Endothelial cell of umbilical vein (primary cell): ENCODE data around the gene CDH2. TPM values are rescaled to one million over a fixed set of nuclear protein-coding genes. Genes with fewer than 3 reads are reported as not detected.

ENCODE experiments used
- BruUV-seq: library from RNA; stranded (reverse); fragments of 400-500 nt; replicated peaks from 2 replicates; lab custom pipeline; 2021; lab: Mats Ljungman, UMichigan
- CTCF ChIA-PET: fragments of 300-600, 350-600 bp; sonication (Branson Sonifier 250); formaldehyde crosslinking; loops from one replicate; lab custom pipeline; 2021; ENCODE audit warnings: antibody characterized with exemption, inconsistent platforms; lab: Charles Lee
- POLR2A ChIA-PET: fragments of 300-600, 350-600 bp; sonication (Branson Sonifier 250); formaldehyde crosslinking; loops from one replicate; lab custom pipeline; 2021; ENCODE audit warnings: antibody characterized with exemption, inconsistent platforms; lab: Charles Lee
- DNase-seq: peaks from one replicate; pipeline ENCODE4 v3.0.0-alpha.2; 2011; ENCODE audit warnings: low read depth, low spot score
- FAIRE-seq: peaks from 2 replicates; lab custom pipeline; 2011; peaks lifted over from hg19 to GRCh38; lab: Jason Lieb, UNC
- H2AFZ ChIP-seq: 2 replicates; pipeline ENCODE4 v1.6.0; 2012; ENCODE audit warnings: low read depth, low read length, control low read depth, inconsistent platforms
- H3K27ac ChIP-seq: 2 replicates; pipeline ENCODE4 v1.5.1; 2011; ENCODE audit warnings: low read depth, mild to moderate bottlenecking, control low read depth, low read length, moderate library complexity; ENCODE audit not compliant: insufficient read depth
- H3K27me3 ChIP-seq, 2 experiments: 2 replicates each; pipeline versions ENCODE4 v1.6.0 to v1.6.1; 2011; ENCODE audit warnings: low read length in 2 of 2, mixed read lengths in 1 of 2; ENCODE audit not compliant: control insufficient read depth in 2 of 2, insufficient read depth in 2 of 2
- H3K36me3 ChIP-seq, 2 experiments: 2 replicates in 1 of 2; 3 replicates in 1 of 2; pipeline ENCODE4 v1.5.1; 2011; ENCODE audit warnings: low read length in 2 of 2, mild to moderate bottlenecking in 1 of 2, moderate library complexity in 1 of 2; ENCODE audit not compliant: control insufficient read depth in 2 of 2, insufficient read depth in 2 of 2; ENCODE audit errors: extremely low read depth in 1 of 2
- H3K4me1 ChIP-seq: 3 replicates; pipeline ENCODE4 v1.5.1; 2011; ENCODE audit warnings: mild to moderate bottlenecking, low read length; ENCODE audit not compliant: control insufficient read depth, insufficient read depth; ENCODE audit errors: extremely low read depth
- H3K4me2 ChIP-seq: 2 replicates; pipeline ENCODE4 v1.6.1; 2011; ENCODE audit warnings: low read length, control low read depth, mixed read lengths; ENCODE audit not compliant: insufficient read depth
- H3K4me3 ChIP-seq, 3 experiments: fragments of 200-600 bp in 1 of 3; sonication (generic), shearing (Covaris generic) in 1 of 3; replicated peaks in 1 of 3; 2 replicates each; pipeline ENCODE4 v1.5.1; 2011 to 2016; ENCODE audit warnings: control low read depth in 3 of 3, low read length in 3 of 3, mild to moderate bottlenecking in 2 of 3, inconsistent platforms in 1 of 3, low read depth in 1 of 3, moderate library complexity in 1 of 3; ENCODE audit not compliant: insufficient read depth in 1 of 3
- H3K79me2 ChIP-seq: 2 replicates; pipeline ENCODE4 v1.6.0; 2012; ENCODE audit warnings: low read length, inconsistent platforms; ENCODE audit not compliant: control insufficient read depth, insufficient read depth
- H3K9ac ChIP-seq: replicated peaks from 2 replicates; pipeline ENCODE3; 2011; ENCODE audit warnings: low read length, control low read depth; ENCODE audit not compliant: insufficient read depth; ENCODE audit errors: extremely low read depth
- H3K9me1 ChIP-seq: replicated peaks from 3 replicates; pipeline ENCODE4 v1.6.0; 2011; ENCODE audit warnings: mild to moderate bottlenecking, low read length; ENCODE audit not compliant: control insufficient read depth, insufficient read depth; ENCODE audit errors: extremely low read depth
- H3K9me3 ChIP-seq: replicated peaks from 2 replicates; pipeline ENCODE4 v1.5.1; 2012; ENCODE audit warnings: low read length, inconsistent platforms; ENCODE audit not compliant: control insufficient read depth, insufficient read depth
- H4K20me1 ChIP-seq: replicated peaks from 2 replicates; pipeline ENCODE3; 2011; ENCODE audit warnings: mild to moderate bottlenecking, low read length; ENCODE audit not compliant: control insufficient read depth, insufficient read depth; ENCODE audit errors: extremely low read depth
- FOS ChIP-seq: IDR thresholded peaks from 2 replicates; pipeline ENCODE4 v1.6.1; 2011; ENCODE audit warnings: mild to moderate bottlenecking, low read length, moderate library complexity, borderline replicate concordance; ENCODE audit not compliant: insufficient read depth
- JUN ChIP-seq: IDR thresholded peaks from 2 replicates; pipeline ENCODE4 v1.6.1; 2011; ENCODE audit warnings: borderline replicate concordance, low read depth; ENCODE audit not compliant: insufficient read length, insufficient read depth
- MYC ChIP-seq: IDR thresholded peaks from one replicate; pipeline ENCODE4 v1.6.1; 2011; ENCODE audit warnings: mild to moderate bottlenecking, low read depth, low read length
- POLR2AphosphoS5 ChIP-seq: IDR thresholded peaks from 2 replicates; pipeline ENCODE4 v1.6.1; 2012; ENCODE audit warnings: low read depth, mild to moderate bottlenecking, control low read depth, low read length, moderate library complexity; ENCODE audit not compliant: insufficient read depth
- dilution Hi-C: fragments of 300-500 bp; cut with MboI; formaldehyde crosslinking; loops from one replicate; pipeline ENCODE4 v1.15.0; 2019; ENCODE audit warnings: low sequenced_read_pairs; ENCODE audit not compliant: extremely low pct_ligation_motif_present
- intact Hi-C: fragments of 100-400 bp; cut with micrococcal nuclease; formaldehyde crosslinking; loops from one replicate; pipeline ENCODE4 v1.10.0; 2022
- polyA plus RNA-seq, 4 experiments: library from polyadenylated mRNA; depleted of rRNA in 3 of 4; stranded (reverse) in 3 of 4; unstranded in 1 of 4; fragments of >200 nt; gene quantifications; 2 replicates each; pipeline versions ENCODE4 v1.2.1 to v1.2.3, GENCODE V29; 2011 to 2012; ENCODE audit warnings: missing spikeins in 1 of 4
- total RNA-seq: library from RNA; stranded (reverse); gene quantifications from 2 replicates; pipeline ENCODE4 v1.2.3, GENCODE V29; 2021
- TF ChIP-seq, protein P1 (sequence below), 2 donors: IDR thresholded peaks; 1 replicate in 1 of 2; 2 replicates in 1 of 2; pipeline ENCODE4 v1.5.1; 2011; ENCODE audit warnings: low read length in 2 of 2, mild to moderate bottlenecking in 2 of 2, moderate library complexity in 2 of 2, control low read depth in 1 of 2, inconsistent platforms in 1 of 2, low read depth in 1 of 2; ENCODE audit not compliant: insufficient read depth in 1 of 2; ENCODE audit errors: extremely low read depth in 1 of 2

The CDH2 gene
- total and polyA plus RNA-seq, 2 donors (not counting 3 experiments of a cell fraction or from before 2014, with no cell fraction given), result 37.6 to 59.5 TPM

GRCh38 chr18:28177828-28178635, 1.1 kb upstream of the CDH2 start:
- Histone ChIP-seq H3K9me3 (no peaks in the 10 kb centered on the region), H3K4me3 (peak overlapping the region; percentile 60 to 99 (median 98)), H4K20me1 (no peaks in the 10 kb centered on the region), H3K9me1 (no peaks in the 10 kb centered on the region), H3K4me2 (peak overlapping the region; percentile 96), H2AFZ (peak overlapping the region; percentile 98), H3K27me3 (no peaks in the 10 kb centered on the region), H3K9ac (peak overlapping the region; percentile 95), H3K4me1 (peaks cover 21% of the 10 kb centered on the region), H3K79me2 (peaks cover 35% of the 10 kb centered on the region), H3K36me3 (no peaks in the 10 kb centered on the region), H3K27ac (peak overlapping the region; percentile 79)
- POLR2A ChIA-PET, result interaction anchor here (0.6 kb wide), 1 partner anchor 731 kb away, joined by 3 read pairs; no protein-coding TSS in a partner anchor
- intact Hi-C loops (loop anchor here (1.0 to 5.0 kb wide), 7 partner anchors 26 to 979 kb away; no protein-coding TSS in a partner anchor), dilution Hi-C loops (no loop called here)
- CTCF ChIA-PET, result interaction anchor here (0.6 to 2.7 kb wide), 12 partner anchors 9 to 987 kb away, joined by 3 to 13 read pairs (median 4); no protein-coding TSS in a partner anchor
- TSS peak; percentile 53 for BruUV-seq
- DNase-seq (peak; percentile 46), FAIRE-seq (peak; percentile 70)
- TF ChIP-seq MYC (no peak), POLR2AphosphoS5 (peak; percentile 17), FOS (no peak), JUN (no peak)
- TF ChIP-seq, protein P1, sequence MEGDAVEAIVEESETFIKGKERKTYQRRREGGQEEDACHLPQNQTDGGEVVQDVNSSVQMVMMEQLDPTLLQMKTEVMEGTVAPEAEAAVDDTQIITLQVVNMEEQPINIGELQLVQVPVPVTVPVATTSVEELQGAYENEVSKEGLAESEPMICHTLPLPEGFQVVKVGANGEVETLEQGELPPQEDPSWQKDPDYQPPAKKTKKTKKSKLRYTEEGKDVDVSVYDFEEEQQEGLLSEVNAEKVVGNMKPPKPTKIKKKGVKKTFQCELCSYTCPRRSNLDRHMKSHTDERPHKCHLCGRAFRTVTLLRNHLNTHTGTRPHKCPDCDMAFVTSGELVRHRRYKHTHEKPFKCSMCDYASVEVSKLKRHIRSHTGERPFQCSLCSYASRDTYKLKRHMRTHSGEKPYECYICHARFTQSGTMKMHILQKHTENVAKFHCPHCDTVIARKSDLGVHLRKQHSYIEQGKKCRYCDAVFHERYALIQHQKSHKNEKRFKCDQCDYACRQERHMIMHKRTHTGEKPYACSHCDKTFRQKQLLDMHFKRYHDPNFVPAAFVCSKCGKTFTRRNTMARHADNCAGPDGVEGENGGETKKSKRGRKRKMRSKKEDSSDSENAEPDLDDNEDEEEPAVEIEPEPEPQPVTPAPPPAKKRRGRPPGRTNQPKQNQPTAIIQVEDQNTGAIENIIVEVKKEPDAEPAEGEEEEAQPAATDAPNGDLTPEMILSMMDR (IDR thresholded peaks at IDR 0.05; ENCODE audit: extremely low read depth in 1 of 2, insufficient read depth in 1 of 2, low read depth in 1 of 2, low read length in 2 of 2), result peak in 1 of 2 donors; percentile 3
